ENCODE results near the gene TMEM114. TPM values are rescaled to one million over a fixed set of nuclear protein-coding genes. Genes with fewer than 3 reads are reported as not detected.

TMEM114 gene
- total RNA-seq, 1 donor = not detected

DNA sequence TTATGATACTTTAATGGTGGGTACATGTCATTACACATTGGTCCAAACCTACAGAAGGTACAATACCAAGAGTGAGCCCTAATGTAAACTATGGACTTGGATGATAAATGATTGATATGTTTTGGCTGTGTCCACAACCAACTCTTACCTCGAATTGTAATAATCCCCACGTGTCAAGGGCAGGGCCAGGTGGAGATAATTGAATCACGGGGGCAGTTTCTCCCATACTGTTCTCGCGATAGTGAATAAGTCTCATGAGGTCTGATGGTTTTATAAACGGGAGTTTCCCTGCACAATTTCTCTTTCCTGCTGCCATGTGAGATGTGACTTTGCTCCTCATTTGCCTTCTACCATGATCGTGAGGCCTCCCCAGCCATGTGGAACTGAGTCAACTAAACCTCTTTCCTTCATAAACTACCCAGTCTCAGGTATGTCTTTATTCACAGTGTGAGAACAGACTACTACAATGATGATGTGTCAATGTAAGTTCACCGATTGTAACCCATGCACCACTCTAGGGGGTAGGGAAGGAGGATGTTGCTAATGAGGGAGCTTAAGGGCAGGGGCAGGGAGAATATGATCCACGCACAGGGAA lies 24.2 kb upstream of the TMEM114 start:
- no peak for DNase-seq (ENCODE audit: low read depth)
- TF ChIP-seq, protein P1, sequence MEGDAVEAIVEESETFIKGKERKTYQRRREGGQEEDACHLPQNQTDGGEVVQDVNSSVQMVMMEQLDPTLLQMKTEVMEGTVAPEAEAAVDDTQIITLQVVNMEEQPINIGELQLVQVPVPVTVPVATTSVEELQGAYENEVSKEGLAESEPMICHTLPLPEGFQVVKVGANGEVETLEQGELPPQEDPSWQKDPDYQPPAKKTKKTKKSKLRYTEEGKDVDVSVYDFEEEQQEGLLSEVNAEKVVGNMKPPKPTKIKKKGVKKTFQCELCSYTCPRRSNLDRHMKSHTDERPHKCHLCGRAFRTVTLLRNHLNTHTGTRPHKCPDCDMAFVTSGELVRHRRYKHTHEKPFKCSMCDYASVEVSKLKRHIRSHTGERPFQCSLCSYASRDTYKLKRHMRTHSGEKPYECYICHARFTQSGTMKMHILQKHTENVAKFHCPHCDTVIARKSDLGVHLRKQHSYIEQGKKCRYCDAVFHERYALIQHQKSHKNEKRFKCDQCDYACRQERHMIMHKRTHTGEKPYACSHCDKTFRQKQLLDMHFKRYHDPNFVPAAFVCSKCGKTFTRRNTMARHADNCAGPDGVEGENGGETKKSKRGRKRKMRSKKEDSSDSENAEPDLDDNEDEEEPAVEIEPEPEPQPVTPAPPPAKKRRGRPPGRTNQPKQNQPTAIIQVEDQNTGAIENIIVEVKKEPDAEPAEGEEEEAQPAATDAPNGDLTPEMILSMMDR (IDR thresholded peaks at IDR 0.05; ENCODE audit: insufficient read depth, low read length) = no peak
- no peak overlapping the region for H3K4me3 ChIP-seq (ENCODE audit: low read depth, low read length)

DNA sequence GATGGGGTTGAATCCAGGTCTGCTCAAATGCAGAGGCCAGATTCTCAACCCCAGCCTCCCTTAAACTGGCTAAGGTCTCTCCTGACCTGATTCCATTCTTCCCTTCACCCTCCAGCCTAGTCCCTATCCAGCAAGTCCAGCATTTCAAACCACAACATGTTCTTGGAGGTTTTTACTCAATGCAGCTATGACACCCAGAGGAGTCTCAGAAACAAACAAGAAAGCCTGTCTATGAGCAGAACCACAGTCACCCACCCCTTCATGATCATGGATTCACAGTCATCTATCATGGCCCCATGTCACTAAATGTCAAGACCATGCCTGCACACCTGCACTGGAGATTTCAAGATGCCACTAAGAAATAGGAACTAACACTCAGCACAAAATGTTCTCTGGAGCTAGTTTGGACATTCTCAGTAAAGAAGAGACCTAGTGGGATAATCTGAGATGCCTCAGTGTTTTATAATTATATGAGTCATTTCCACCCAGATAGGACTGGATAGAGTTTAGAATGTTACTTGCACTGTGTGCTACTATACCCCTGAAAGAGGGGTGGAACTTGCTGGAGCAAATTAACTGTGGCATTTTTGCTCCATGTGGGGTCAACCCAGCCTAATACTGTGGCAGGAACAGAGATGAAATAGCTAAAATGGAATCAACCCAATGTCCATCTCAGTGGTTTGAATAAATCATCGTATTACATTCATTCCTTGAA lies 21.7 kb upstream of the TMEM114 start:
- DNase-seq (ENCODE audit: low read depth) = peak; percentile 11

DNA sequence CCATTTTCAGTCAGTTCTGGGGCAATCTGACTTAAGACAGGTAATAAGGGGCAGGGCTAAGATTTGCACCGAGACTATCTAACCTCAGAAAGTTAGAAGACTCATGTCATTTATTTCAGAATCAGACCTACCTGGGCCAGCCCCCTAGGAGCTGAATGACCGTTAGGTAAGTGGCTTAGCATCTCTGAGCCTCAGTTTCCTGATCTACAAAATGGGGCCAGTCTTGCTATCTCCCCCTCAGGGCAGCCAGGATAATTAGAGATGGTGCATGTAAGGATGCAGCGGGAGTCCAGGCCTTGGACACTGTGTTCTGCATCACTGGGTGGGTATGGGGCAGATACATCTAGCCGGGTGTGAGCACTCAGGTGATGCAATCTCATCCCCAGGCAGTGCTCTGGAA lies 20.8 kb upstream of the TMEM114 start:
- TF ChIP-seq, protein P1 (IDR thresholded peaks at IDR 0.05; ENCODE audit: insufficient read depth, low read length) = no peak
- no peak for DNase-seq (ENCODE audit: low read depth)
- H3K4me3 ChIP-seq (ENCODE audit: low read depth, low read length) = no peak overlapping the region

More for the DNA sequence above, 21.7 kb upstream of the TMEM114 start:
- H3K4me3 ChIP-seq (ENCODE audit: low read depth, low read length) = no peak overlapping the region
- TF ChIP-seq, protein P1 (IDR thresholded peaks at IDR 0.05; ENCODE audit: insufficient read depth, low read length) = no peak

DNA sequence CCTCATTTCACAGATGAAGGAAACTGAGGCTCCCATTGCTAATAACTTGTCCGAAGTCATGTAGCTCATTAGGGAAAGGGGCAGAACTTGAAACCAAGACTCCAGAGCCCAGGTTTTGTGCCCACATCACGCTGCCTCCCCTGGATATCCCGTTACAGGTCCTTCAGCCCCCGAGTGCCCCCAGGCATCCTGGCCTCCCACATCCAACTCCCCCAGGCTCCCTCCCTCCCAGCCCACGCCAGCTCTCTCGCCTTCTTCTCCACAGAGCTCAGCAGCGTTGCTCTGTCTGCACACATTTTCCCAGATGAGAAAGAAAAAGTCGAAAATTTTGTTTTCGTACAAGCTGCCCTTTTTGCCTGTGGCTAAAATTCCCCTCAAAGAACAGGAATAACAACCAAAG lies 16.9 kb upstream of the TMEM114 start:
- no peak for DNase-seq (ENCODE audit: low read depth)
- TF ChIP-seq, protein P1 (IDR thresholded peaks at IDR 0.05; ENCODE audit: insufficient read depth, low read length) = no peak
- no peak overlapping the region for H3K4me3 ChIP-seq (ENCODE audit: low read depth, low read length)

DNA sequence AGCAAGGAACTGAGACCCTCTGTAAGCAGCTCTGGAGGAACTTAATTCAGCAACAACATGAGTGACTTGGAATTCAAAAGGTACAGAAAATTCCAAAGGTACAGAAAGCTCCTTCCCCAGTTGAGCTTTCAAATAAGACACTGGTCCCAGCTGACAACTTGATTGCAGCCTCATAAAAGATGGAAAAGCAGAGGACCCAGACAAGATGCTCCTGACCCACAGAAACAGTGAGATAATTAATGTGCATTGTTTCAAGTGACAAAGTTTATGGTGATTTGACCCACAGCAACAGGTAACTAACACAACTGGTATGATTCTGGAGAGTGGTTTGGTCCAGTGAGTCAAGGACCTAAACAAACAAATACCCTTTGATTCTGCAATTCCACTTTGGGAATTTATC lies 15.2 kb upstream of the TMEM114 start:
- no peak overlapping the region for H3K4me3 ChIP-seq (ENCODE audit: low read depth, low read length)
- no peak for DNase-seq (ENCODE audit: low read depth)
- TF ChIP-seq, protein P1 (IDR thresholded peaks at IDR 0.05; ENCODE audit: insufficient read depth, low read length) = no peak

DNA sequence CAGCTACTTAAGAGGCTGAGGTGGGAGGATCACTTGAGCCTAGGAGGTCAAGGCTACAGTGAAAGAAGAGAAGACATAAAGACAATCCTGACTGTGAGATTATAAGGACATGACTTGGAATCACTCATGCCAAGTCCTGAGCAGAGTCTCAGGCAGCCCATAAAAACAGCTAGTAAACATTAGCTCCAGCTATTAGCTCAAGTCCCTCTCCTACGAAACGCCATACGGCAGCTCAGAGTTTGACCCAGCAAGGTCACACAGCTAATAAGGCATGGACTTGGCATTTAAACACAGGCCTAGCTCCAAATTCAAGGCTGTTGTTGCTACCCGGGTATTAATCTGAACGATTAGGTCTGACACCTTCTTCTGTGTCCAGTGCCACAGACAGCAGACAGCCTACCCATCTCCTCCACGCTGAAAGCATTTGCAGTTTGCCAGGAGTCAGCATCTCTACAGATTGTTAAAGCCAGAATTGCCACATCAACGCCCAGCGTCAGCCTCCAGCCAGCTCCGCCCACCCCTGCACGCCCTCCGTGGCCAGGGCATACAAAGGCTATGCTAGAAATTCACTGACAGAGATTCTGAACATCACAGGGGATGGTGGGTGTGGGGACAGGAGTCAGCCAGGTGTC lies 9.9 kb upstream of the TMEM114 start:
- H3K4me3 ChIP-seq (ENCODE audit: low read depth, low read length) = no peak overlapping the region
- TF ChIP-seq, protein P1 (IDR thresholded peaks at IDR 0.05; ENCODE audit: insufficient read depth, low read length) = no peak
- no peak for DNase-seq (ENCODE audit: low read depth)

All from fibroblast of the aortic adventitia (primary cell).